Measurements from ENCODE around the gene UNK. TPM values are rescaled to one million over a fixed set of nuclear protein-coding genes. Genes with fewer than 3 reads are reported as not detected.

The UNK gene
- total and polyA plus RNA-seq, 9 of the 15 experiments (the other 6 are each of a cell fraction or from before 2014, with no cell fraction given) = 12.8 to 38.6 (median 24.8) TPM

- TF ChIP-seq ZNF318 (IDR thresholded peaks at IDR 0.05; ENCODE audit: borderline replicate concordance in 1 of 2, low read depth in 1 of 2) = no peak
- no peak for TF ChIP-seq ZNF217 (CRISPR knock-in tag; IDR thresholded peaks at IDR 0.05)
- TF ChIP-seq HMBOX1 (IDR thresholded peaks at IDR 0.05) = no peak
- no peak for TF ChIP-seq HIVEP1 (CRISPR knock-in tag; IDR thresholded peaks at IDR 0.05)
- no peak for TF ChIP-seq HNRNPLL (IDR thresholded peaks at IDR 0.05; ENCODE audit: low read depth, low read length, poor library complexity, severe bottlenecking)
- no peak for TF ChIP-seq SETDB1 (IDR thresholded peaks at IDR 0.05; ENCODE audit: low read length)
- no peak for TF ChIP-seq ZNF253 (CRISPR knock-in tag; conservative IDR thresholded peaks at IDR 0.05)
- no peak for TF ChIP-seq ZNF445 (CRISPR knock-in tag; IDR thresholded peaks at IDR 0.05; ENCODE audit: low read depth)
- TF ChIP-seq PTTG1 (tag; IDR thresholded peaks at IDR 0.05; ENCODE audit: low read depth) = no peak
- TF ChIP-seq ZNF197 (CRISPR knock-in tag; IDR thresholded peaks at IDR 0.05; ENCODE audit: low read depth) = no peak
- no peak for TF ChIP-seq CREBBP (IDR thresholded peaks at IDR 0.05; ENCODE audit: low read depth, low read length)
- TF ChIP-seq KLF16 (IDR thresholded peaks at IDR 0.05) = no peak
- no peak for TF ChIP-seq RAD51 (IDR thresholded peaks at IDR 0.05; ENCODE audit: borderline replicate concordance, low read depth)
- no peak for TF ChIP-seq CREB3 (tag; conservative IDR thresholded peaks at IDR 0.05; ENCODE audit: low read depth)
Measured at GRCh38 chr17:75749545-75750389, 34.8 kb upstream of the UNK start (continued).
